MM.1S (cell line): ENCODE data around the gene SLC25A24.

Source experiments
- DNase-seq: peaks from one replicate; pipeline ENCODE4 v3.0.0-alpha.2; 2015
- H2AFZ ChIP-seq: fragments of 300-600 bp; sonication (generic); 2 replicates; pipeline ENCODE4 v1.6.0; 2016; ENCODE audit warnings: antibody characterized with exemption, low read length
- H3F3A ChIP-seq: fragments of 300-600 bp; sonication (generic); 2 replicates; pipeline ENCODE4 v1.6.1; 2016; ENCODE audit warnings: mild to moderate bottlenecking, antibody characterized with exemption, low read length, moderate library complexity, mixed read lengths; ENCODE audit not compliant: insufficient read depth
- H3K27ac ChIP-seq: fragments of 300-600 bp; sonication (generic); 2 replicates; pipeline ENCODE4 v1.5.1; 2016; ENCODE audit warnings: mild to moderate bottlenecking, low read length
- H3K27me3 ChIP-seq: fragments of 300-600 bp; sonication (generic); replicated peaks from 2 replicates; pipeline ENCODE4 v1.6.0; 2016; ENCODE audit warnings: low read length; ENCODE audit not compliant: insufficient read depth
- H3K36me3 ChIP-seq: fragments of 300-600 bp; sonication (generic); replicated peaks from 2 replicates; pipeline ENCODE4 v1.6.1; 2016; ENCODE audit warnings: mild to moderate bottlenecking, low read length, mixed read lengths; ENCODE audit not compliant: insufficient read depth
- H3K4me1 ChIP-seq: fragments of 300-600 bp; sonication (generic); 2 replicates; pipeline ENCODE4 v1.6.1; 2016; ENCODE audit warnings: low read length, mixed read lengths
- H3K4me2 ChIP-seq: fragments of 300-600 bp; sonication (generic); 2 replicates; pipeline ENCODE4 v1.6.0; 2016; ENCODE audit warnings: low read depth, low read length
- H3K4me3 ChIP-seq: fragments of 300-600 bp; sonication (generic); 2 replicates; pipeline ENCODE4 v1.5.1; 2016; ENCODE audit warnings: low read length, mixed read lengths
- H3K79me2 ChIP-seq: fragments of 300-600 bp; sonication (generic); 2 replicates; pipeline ENCODE4 v1.6.1; 2016; ENCODE audit warnings: mixed run types, low read length, mixed read lengths
- H3K9ac ChIP-seq: fragments of 300-600 bp; sonication (generic); 2 replicates; pipeline ENCODE4 v1.6.1; 2016; ENCODE audit warnings: low read length, mixed read lengths
- H3K9me2 ChIP-seq: fragments of 300-600 bp; sonication (generic); replicated peaks from 2 replicates; pipeline ENCODE4 v1.6.1; 2016; ENCODE audit warnings: mild to moderate bottlenecking, low read length, mixed read lengths; ENCODE audit not compliant: insufficient read depth
- H3K9me3 ChIP-seq: fragments of 300-600 bp; sonication (generic); replicated peaks from 2 replicates; pipeline ENCODE4 v1.6.1; 2016; ENCODE audit warnings: mild to moderate bottlenecking, low read length, mixed read lengths; ENCODE audit not compliant: insufficient read depth
- H4K20me1 ChIP-seq: fragments of 300-600 bp; sonication (generic); 2 replicates; pipeline ENCODE4 v1.6.1; 2016; ENCODE audit warnings: mild to moderate bottlenecking, low read length, moderate library complexity, mixed read lengths; ENCODE audit not compliant: insufficient read depth
- CTCF ChIP-seq: fragments of 300-600 bp; sonication (generic); IDR thresholded peaks from 2 replicates; pipeline ENCODE4 v1.5.1; 2016; ENCODE audit warnings: antibody characterized with exemption, low read length, mixed read lengths
- EZH2 ChIP-seq: fragments of 300-600 bp; sonication (generic); optimal IDR thresholded peaks from 2 replicates; pipeline ENCODE3; 2017; ENCODE audit warnings: low read depth, mild to moderate bottlenecking, antibody characterized with exemption, low read length, mixed read lengths
- EZH2phosphoT487 ChIP-seq: fragments of 300-600 bp; sonication (generic); IDR thresholded peaks from 2 replicates; pipeline ENCODE4 v1.6.1; 2018; ENCODE audit warnings: antibody characterized with exemption, low read length

The SLC25A24 gene

DNA sequence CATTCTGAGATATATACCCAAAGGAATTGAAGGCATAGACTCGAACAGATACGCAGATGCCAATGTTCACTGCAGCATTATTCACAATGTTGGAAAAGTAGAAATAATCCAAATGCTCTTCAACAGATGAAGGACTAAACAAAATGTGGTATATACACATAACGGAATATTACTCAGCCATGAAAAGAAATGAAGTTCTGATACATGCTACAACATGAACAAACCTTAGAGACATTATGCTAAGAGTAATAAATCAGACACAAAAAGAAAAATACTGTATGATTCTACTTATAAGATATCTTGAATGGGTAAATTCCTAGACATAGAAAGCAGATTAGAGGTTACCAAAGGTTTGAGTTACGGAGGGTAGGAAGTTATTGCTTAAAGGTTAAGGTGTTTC lies 57.9 kb downstream of the SLC25A24 start:
- TF ChIP-seq EZH2phosphoT487 (no peak), CTCF (no peak), EZH2 (no peak)
- H3K27me3 ChIP-seq, result no peaks in the 10 kb centered on the region
- no peaks in the 10 kb centered on the region for H3F3A ChIP-seq
- H3K79me2 ChIP-seq, result no peaks in the 10 kb centered on the region
- H2AFZ ChIP-seq, result no peak overlapping the region
- no peak overlapping the region for H3K27ac ChIP-seq
- H3K4me2 ChIP-seq, result no peak overlapping the region
- H3K9ac ChIP-seq, result no peak overlapping the region
- no peak for DNase-seq
- no peaks in the 10 kb centered on the region for H4K20me1 ChIP-seq
- no peaks in the 10 kb centered on the region for H3K9me2 ChIP-seq
- H3K4me3 ChIP-seq, result no peak overlapping the region
- H3K9me3 ChIP-seq, result no peaks in the 10 kb centered on the region
- H3K4me1 ChIP-seq, result no peaks in the 10 kb centered on the region
- no peaks in the 10 kb centered on the region for H3K36me3 ChIP-seq

DNA sequence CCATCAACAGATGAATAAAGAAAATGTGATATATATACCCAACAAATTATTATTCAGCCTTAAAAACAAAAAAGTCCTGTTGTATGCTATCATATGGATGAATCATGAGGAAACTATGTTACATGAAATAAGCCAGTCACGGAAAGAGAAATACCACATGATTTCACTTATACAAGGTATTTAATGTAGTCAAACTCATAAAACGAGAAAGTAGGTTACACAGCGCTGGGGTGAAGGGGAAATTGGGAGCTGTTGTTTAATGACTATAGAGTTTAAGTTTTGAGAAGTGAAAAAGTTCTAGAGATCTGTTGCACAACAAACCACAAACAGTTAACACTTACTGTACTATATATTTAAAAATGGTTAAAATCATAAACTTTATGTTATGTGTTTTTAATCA lies 58.5 kb downstream of the SLC25A24 start:
- Histone ChIP-seq H4K20me1 (no peaks in the 10 kb centered on the region), H3K27ac (no peak overlapping the region), H2AFZ (no peak overlapping the region), H3K4me3 (no peak overlapping the region), H3K9ac (no peak overlapping the region), H3K4me2 (no peak overlapping the region), H3K79me2 (no peaks in the 10 kb centered on the region), H3K4me1 (no peaks in the 10 kb centered on the region), H3F3A (no peaks in the 10 kb centered on the region), H3K27me3 (no peaks in the 10 kb centered on the region), H3K9me2 (no peaks in the 10 kb centered on the region), H3K36me3 (no peaks in the 10 kb centered on the region), H3K9me3 (no peaks in the 10 kb centered on the region)
- TF ChIP-seq EZH2phosphoT487 (no peak), EZH2 (no peak), CTCF (no peak)
- no peak for DNase-seq

DNA sequence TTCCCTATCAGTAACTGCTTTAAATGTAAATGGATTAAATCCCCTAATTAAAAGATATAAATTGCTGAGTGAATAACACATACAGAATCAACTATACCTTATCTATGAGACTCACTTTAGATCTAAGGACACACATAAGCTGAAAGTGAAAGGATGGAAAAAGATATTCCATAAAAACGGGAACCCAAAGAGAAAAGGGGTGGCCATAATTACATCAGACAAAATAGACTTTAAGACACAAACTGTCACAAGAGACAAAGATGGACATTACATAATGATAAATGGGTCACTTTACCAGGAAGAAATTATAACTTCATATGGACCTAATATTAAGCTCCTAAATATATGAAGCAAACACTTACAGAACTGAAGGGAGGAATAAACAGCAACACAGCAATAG lies 59.2 kb downstream of the SLC25A24 start:
- Histone ChIP-seq H3K27me3 (no peaks in the 10 kb centered on the region), H3K9me3 (no peaks in the 10 kb centered on the region)

More for the DNA sequence above, 59.2 kb downstream of the SLC25A24 start:
- Histone ChIP-seq H3K4me2 (no peak overlapping the region), H3K79me2 (no peaks in the 10 kb centered on the region), H3K27ac (no peak overlapping the region), H3F3A (no peaks in the 10 kb centered on the region), H3K9me2 (no peaks in the 10 kb centered on the region), H4K20me1 (no peaks in the 10 kb centered on the region), H3K4me1 (no peaks in the 10 kb centered on the region), H3K4me3 (no peak overlapping the region), H3K9ac (no peak overlapping the region), H3K36me3 (no peaks in the 10 kb centered on the region), H2AFZ (no peak overlapping the region)
- no peak for DNase-seq
- no peak for TF ChIP-seq EZH2phosphoT487
- TF ChIP-seq EZH2, result no peak
- no peak for TF ChIP-seq CTCF
